HG03342 (cell line): Measurements from ENCODE around the gene ARHGAP26.

Experiments
- ATAC-seq: cut with Tn5 transposase; IDR thresholded peaks from one replicate; pipeline ENCODE4 v1.9.1; 2021; ENCODE audit warnings: mild to moderate bottlenecking, moderate library complexity; ENCODE audit not compliant: unreplicated experiment

ARHGAP26 gene

GRCh38 chr5:142900927-142901326, 130.8 kb downstream of the ARHGAP26 start:
- no peak for ATAC-seq

- ATAC-seq, result no peak
These were observed 131.5 kb downstream of the ARHGAP26 start for GRCh38 chr5:142901476-142902185.

DNA sequence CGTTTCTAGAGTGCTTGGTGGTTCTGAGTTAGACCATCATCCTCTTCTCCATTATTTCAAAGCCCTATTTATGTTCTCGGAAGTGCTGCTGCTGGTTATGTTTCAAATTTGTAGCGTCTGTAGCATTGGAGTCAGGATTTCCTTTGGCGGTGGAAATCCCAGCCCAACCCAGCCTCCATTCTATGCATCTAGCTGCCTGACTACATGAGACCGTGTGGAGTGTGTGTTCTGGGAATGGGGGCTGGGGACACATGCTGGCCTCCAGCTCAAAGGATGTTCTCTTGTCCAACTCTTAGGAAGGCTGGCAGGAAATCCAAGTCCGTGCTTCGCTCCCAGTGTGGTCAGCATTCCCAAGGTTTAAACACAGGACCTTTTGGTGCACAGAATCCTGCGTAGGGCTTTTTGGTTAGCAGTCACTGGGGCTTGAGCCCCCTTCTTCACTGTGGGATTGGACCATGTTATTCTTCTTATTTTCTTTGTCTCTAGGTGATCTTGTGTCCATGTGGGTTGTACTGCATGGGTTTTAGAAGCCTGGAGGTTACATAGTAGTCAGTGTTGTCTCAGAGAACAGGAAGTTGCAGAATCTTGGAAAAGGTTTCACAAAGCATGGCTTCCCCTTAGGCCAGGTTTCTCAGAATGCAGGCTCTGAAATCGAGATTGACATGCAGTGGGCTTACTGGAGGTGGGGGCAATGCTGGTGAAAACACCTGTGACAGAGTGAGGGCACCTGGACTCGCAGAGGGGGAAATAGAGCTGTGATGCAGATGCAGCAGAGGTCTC, 132.2 kb downstream of the ARHGAP26 start:
- ATAC-seq, result no peak

DNA sequence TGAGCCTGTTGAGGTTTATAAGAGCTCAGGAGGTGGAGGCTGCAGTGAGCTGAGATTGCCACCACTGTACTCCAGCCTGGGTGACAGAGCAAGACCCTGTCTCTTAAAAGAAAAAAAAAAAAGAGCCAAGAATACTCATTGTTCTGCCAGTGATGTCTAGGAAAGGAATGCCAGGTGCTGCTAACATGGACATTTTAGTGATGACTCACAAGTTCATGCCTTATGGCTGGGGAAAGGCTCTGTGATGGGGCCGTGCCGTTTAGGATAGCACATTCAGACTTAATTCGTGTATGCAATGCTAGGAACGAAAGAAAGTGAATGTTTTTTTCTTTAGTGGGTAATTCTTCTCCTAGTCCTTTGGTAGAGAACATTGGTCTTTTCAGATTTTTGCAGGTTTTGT, 134.2 kb downstream of the ARHGAP26 start:
- ATAC-seq, result no peak

DNA sequence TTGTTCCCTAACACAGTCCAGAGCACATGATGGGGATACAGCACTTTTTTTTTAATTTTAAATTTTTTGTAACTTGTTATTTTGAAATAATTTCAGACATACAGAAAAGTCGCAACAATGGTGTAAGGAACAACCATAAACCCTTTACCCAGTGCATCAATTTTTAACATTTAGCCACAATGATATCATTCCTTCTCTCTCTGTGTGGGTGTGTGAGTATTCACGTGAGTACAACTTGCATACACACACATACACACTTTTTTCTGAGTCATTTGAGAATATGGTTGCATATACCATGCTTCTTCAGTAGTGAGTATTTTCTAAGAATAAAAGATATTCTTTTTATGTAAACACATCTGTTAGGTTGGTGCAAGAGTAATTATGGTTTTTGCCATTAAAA, 135.2 kb downstream of the ARHGAP26 start:
- ATAC-seq, result no peak

GRCh38 chr5:142906863-142907671, 136.9 kb downstream of the ARHGAP26 start:
- ATAC-seq, result no peak

DNA sequence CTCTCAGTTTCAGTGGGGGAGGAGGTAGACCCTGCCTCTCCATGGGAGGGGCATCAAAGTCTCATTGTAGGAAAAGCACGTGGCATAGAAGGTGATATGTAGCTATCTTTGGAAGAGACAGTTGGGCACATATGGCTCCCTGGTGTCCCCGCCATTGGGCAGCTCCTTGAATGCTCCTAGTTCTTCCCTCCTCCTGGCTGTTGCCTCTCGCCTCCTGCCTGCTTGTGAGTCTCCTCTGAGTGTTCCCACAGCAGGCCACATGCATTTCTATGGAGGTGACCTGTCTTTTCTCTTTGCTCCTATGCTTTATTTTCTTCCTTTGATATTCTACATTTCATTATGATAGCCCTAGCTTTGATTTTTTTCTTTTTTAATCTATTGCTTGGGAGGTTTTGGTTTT, 138.5 kb downstream of the ARHGAP26 start:
- ATAC-seq, result no peak

- ATAC-seq, result no peak
These were observed 140.0 kb downstream of the ARHGAP26 start for GRCh38 chr5:142910128-142910527.

DNA sequence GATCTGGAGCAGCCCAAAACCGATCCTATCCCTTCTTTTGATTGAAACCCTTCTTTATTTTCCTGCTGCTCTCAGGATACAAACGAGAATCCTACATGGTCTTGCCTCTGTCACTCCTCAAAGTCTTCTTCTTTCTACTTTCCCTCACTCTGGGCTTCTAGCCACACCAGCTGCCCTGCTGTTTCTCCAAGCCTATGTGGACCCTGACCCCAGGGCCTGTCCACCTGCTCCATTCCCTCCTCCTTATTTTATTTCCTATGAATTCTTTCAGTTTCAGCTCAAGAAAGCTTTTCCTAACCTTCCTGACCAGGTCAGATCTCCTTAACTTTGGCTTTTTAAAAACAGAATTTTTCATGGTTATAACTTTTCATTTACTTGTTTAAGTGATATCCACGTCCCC, 141.0 kb downstream of the ARHGAP26 start:
- no peak for ATAC-seq

- ATAC-seq, result no peak
These were observed 141.6 kb downstream of the ARHGAP26 start for GRCh38 chr5:142911775-142912174.

DNA sequence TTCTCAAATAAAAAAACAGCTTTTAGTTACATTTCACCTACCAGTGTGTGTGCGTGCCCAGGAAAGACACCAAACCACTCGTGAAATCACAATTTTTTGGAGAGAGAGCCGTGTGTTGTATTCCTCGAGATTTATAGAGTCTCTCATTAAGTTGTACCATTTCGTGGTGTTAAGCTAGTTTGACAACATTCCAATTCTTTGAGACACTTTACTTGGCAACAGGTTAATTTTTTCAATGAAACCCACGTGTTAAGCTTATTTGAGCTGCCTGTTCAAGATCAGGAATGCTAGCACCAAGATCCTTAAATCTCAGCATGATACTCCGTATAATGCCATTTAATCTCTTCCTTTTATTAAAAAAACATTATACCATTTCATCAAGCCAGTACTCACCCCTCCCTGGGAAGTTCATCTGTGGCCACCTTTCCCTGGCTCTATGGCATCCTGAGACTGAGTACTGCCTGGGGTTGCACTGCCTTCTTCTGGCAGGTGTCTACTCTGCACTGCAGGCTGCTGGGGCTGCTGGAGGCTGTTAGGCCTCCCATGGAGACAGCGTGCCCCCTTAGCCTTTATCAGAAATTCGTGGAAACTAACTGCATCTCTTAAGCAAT, 143.7 kb downstream of the ARHGAP26 start:
- ATAC-seq, result no peak

DNA sequence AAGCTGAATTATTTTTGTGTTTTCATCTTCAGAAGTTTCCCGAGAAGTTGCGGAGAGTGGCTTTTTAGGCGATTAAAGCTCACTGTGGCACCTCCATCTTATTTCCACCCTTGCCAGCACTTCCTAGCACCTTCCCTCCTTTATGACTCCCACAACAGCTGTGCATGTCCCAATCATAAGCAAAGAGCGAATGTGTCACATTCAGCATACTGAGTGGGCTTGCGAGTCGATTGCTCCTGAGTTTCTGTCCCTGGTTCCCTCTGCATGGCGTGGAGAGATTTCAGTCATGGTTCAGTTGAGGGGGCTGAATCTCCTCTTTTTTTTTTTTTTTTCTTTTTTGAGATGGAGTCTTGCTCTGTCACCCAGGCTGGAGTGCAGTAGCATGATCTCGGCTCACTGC, 144.9 kb downstream of the ARHGAP26 start:
- ATAC-seq, result no peak

DNA sequence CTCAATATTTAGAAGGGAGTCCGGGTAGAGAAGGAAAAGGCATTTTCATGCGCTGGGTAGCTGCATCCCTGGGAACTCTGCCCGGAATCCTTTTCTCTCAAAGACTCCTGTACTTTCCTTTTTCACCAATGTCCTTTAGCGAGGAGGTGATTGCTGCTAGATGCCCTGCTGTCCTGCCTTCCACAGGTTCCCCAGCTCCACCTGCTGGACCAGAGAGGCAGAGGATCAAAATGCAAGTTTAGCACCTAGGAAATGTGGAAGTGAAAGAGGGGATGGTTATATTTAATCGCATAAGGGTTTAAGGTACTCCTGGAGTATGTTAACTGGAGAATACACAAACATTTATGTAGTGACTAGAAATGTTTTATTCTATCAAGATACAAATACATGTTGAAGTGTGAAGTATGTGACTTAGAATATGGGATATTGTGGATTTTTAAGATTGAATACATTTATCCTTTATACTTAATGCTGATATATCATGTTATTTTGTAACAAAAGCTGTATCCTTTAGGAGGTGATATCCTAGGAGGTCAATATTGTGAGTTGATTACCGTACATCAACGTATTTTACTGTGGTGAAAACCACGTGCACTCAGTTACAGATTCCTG, 145.7 kb downstream of the ARHGAP26 start:
- peak; percentile 90 for ATAC-seq

DNA sequence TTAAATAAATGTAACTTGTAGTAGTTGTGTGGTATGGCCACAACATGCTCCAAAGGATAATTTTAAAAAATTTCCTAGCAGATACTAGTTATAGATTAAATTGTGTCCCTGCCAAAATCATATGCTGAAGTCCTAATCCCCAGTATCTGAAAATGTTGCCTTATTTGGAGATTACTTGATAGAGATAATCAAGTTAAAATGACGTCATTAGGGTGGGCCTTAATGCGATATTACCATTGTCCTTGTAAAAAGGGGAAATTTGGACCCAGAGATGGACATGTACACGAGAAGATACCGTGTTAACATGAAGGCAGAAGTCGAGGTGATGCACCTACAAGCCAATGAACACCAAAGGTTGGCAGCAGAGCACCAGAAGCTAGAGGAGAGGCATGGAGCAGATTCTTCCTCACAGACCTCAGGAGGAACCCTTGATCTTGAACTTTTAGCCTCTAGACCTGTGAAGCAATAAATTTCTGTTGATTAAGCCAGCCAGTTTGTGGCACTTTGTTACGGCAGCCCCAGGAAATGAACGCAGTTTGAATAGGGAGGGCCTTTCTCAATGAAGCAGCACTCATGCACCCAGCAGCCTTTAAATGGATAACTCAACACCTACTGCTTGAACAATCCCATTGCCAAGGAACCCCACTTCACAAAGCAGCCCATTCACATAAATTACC, 148.9 kb downstream of the ARHGAP26 start:
- ATAC-seq, result no peak

GRCh38 chr5:142920849-142921612, 150.9 kb downstream of the ARHGAP26 start:
- no peak for ATAC-seq

DNA sequence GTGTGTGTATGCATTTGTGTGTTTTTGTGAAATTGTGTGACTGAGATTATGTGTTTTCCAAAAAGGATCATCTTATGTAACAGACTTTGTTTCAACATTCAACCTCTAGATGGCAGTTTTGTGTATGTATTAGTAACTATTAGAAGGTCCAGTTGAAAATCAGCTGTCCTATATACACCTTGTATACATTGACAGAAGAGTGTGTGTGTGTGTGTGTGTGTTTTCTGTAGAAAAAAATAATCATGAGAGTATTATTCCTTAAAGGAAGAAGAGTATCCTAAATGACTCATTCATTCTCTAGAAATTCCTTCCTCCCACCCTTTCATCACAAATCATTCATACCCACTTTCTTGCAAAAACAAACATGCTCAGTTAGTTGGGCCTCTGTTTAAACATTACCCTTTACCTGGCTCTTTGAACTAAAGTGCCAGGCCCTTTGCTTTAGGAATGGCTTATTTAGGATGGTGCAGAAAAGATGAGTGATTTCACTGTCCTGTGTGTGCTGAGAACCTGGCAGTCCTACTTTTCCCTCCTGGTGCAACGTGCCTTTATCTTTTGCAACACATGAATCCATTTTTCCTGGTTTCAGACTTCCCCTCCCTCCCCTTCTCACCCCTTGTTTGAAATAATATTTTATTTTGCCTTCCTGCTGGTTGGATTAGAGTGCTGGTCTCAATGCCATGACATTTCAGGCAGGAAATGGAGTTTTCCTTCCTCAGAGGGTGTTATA, 152.2 kb downstream of the ARHGAP26 start:
- peak; percentile 79 for ATAC-seq

DNA sequence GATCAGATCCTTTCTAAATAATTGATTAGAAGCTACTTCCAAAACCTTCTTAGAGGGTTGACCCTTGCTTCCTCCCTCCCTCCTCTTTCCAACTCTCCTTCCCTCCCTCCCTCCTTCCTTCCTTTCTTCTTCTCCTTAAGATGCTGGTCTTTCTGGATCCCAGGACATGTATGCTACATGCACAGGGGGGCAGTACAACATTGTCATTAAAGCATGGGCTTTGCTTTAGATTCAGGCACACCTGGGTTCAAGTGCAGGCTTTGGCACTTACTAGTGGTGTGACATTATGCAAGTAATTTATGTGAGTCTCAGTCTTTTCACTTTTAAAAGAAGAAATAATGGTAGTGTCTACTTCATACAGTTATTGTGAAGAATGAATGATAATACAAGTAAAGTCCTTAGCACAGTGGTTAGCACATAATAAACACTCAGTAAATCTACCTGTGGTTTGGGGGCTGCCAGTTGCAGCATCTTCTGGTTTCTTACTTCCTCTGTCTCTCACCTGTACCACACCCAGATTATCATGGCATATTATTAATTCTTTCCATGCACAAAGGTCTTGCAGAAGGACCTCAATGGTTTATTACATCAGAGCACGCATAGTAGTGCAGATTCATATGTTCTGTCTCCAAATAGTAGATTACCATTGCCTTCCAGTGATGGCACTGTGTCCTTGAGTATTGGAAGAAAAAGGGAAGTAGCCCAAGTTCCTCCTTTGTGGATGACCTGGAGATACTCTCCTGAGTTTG, 154.1 kb downstream of the ARHGAP26 start:
- no peak for ATAC-seq

- ATAC-seq, result no peak
These were observed 155.6 kb downstream of the ARHGAP26 start for GRCh38 chr5:142925795-142926194.
